ENCODE results near the gene ARL17B.
"Not testable (repeated sequence)": the region's sequence is repeated elsewhere in the genome, so short reads cannot be mapped to it uniquely, and the experiment has no call there.

- TF ChIP-seq TCF7L2 (IDR thresholded peaks at IDR 0.05; ENCODE audit: borderline replicate concordance, extremely low read depth, insufficient read depth, insufficient read length); MAX (IDR thresholded peaks at IDR 0.05); CTCF (IDR thresholded peaks at IDR 0.05 in 2 of 3, conservative IDR thresholded peaks at IDR 0.05 in 1 of 3; ENCODE audit: borderline replicate concordance in 1 of 3, insufficient read depth in 1 of 3, low read depth in 2 of 3, low read length in 2 of 3): not testable (repeated sequence)
Observed at GRCh38 chr17:46252804-46253203, 108.8 kb downstream of the ARL17B start.
